D721Med (cell line): Measurements from ENCODE around the gene SCN2A.
A peak's percentile ranks its signal among the peaks of the same experiment; 100 is the strongest.

Experiments used
- DNase-seq: peaks from one replicate; pipeline ENCODE4 v3.0.0; 2011; ENCODE audit warnings: low spot score; ENCODE audit not compliant: insufficient read length
- FAIRE-seq: peaks from 2 replicates; lab custom pipeline; 2011; peaks lifted over from hg19 to GRCh38; lab: Jason Lieb, UNC
- TF ChIP-seq, protein P1 (sequence below): IDR thresholded peaks from 2 replicates; pipeline ENCODE4 v1.5.1; 2012; ENCODE audit warnings: mild to moderate bottlenecking, control low read depth; ENCODE audit not compliant: insufficient read depth; ENCODE audit errors: missing control alignments

SCN2A gene

DNA sequence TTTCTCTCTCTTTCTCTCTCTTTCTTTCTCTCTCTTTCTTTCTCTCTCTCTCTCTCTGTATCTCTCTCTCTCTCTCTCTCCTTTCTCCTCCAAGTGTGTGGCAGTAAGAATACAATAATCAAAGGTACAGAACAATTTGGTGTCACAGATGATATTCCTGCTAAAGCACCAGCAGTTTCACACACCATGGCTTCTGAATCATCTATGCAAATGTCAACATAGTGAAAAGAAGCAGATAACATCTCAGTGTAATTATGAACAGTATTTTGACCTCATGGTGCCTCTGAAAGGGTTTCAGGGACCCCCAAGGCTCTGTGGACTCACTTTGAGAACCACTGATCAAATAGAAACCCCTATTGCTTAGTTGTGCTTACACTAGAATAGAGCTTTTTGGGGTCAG is 191.8 kb downstream of the SCN2A start:
- TF ChIP-seq, protein P1, sequence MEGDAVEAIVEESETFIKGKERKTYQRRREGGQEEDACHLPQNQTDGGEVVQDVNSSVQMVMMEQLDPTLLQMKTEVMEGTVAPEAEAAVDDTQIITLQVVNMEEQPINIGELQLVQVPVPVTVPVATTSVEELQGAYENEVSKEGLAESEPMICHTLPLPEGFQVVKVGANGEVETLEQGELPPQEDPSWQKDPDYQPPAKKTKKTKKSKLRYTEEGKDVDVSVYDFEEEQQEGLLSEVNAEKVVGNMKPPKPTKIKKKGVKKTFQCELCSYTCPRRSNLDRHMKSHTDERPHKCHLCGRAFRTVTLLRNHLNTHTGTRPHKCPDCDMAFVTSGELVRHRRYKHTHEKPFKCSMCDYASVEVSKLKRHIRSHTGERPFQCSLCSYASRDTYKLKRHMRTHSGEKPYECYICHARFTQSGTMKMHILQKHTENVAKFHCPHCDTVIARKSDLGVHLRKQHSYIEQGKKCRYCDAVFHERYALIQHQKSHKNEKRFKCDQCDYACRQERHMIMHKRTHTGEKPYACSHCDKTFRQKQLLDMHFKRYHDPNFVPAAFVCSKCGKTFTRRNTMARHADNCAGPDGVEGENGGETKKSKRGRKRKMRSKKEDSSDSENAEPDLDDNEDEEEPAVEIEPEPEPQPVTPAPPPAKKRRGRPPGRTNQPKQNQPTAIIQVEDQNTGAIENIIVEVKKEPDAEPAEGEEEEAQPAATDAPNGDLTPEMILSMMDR, result no peak
- DNase-seq, result no peak
- no peak for FAIRE-seq

DNA sequence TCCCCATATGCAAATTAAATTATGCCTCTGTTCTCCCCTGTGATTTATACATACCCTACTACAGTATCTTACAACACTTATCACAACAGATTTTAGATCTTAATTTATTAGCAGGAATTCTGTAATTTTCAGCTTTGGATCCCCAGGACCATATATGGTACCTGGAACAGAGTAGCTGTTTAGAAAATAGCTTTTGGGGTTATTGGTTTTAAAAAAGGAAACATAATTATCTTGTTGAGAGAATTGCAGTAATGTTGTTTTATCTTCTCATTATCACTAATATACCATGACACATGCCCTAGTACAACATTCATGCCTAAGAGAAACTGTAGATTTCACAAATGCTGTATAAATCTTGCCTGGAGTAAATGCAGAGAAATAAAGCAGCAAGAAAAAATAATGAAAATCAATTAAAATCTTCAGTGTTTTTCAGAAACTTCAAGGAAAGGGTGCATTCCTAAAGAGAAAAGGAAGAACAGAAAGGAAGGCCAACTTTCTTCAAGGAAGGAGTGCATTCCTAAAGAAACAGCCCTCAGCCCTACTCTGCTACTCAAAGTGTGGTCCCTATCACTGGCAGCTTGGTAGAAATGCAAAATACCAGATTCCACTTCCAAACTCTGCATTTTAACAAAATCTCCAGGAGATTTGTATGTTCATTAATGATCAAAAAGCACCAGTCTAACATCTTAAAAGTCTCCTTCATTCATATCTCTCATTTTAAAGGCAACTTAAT is 193.2 kb downstream of the SCN2A start:
- TF ChIP-seq, protein P1, result no peak
- no peak for FAIRE-seq
- no peak for DNase-seq

DNA sequence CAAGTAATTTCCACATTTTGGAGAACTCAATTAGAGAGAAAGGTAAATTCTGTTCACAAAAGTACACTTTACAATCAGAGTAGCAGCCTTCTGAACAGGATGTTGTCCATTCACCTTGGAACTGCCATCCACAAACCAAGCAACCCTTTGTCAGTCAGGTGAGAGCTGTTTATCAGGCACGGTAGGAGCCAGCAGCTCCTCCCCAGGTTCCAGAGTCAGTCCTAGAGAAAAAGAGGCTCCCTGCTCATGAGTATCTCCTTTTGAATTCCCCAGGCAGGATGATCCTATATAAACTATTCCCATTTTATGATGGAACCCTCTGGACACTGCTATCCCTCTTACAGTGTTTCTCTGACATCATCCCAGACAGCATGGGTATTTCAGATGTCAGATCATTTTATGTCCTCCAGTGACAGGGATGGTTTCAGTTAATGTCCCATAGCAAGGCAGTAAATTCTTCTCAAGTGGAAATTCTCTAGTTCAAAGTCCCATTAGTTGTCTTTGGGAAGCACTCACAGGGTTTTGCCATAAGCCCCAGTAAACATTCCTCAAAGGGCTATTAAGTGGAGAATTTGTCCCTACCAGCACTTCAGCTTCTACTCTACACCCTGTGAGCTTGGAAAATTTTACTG is 195.8 kb downstream of the SCN2A start:
- no peak for DNase-seq
- TF ChIP-seq, protein P1, result no peak
- peak; percentile 6 for FAIRE-seq

DNA sequence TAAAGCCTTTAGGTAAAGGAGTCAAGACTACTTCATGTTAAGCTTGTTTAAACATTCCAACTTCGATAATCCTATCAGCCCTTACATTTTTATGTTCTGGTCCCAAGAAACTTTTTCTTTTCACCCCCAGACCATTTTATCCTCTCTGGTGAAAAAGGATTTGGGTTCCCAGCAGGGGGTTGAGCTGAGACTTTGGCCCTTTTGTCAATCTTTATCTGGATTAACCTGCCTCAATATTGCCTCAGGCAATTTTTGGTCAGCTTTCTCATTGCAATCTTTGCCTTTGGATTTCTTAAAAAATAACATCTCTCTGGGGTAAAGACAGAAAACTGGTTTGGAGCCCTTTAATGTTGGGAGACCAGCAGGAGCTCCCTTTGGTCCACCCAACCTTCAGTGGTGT is 196.4 kb downstream of the SCN2A start:
- TF ChIP-seq, protein P1, result no peak

DNA sequence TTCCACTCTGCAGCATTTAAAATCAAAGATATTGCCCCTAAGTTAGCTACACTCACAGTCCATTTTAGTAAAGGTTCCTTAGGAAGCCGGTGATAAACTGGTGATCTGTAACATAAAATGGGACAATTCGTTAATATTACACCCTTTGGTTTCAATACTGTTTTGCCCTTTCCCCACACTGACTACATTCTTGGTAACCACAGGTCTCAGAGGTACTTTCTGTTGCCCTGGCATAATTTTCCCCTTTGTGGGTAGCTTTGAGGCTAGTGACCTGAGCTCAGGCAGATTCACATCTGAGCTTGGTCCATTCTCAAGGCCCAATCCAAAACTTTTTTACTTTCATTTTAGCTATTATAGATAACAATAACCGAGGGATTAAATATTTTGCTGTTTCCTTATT is 197.3 kb downstream of the SCN2A start:
- no peak for FAIRE-seq
- DNase-seq, result no peak
- TF ChIP-seq, protein P1, result no peak

More for the DNA sequence above, 196.4 kb downstream of the SCN2A start:
- no peak for DNase-seq
- FAIRE-seq, result no peak

DNA sequence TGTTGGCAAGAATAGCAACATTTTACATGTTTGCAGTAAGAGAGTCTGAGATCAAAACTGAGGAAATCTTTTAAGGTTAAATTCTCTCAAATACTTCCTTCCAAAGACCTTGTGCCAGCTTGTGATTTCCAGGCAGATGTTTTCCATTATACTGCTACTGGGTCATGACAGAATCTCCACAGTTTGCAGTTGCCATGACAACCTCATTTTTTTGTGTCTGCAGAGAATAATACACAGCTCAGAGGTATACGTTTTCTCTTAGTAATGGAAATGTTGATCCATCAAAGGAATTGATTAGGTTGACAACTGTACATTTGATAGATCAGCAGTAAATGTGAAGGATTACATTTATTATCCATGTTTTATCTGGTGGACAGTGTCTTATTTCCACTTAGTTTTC is 201.2 kb downstream of the SCN2A start:
- TF ChIP-seq, protein P1, result no peak
- DNase-seq (no peak), FAIRE-seq (no peak)
